H4 (cell line): Measurements from ENCODE around the gene PTPN22. TPM values are rescaled to one million over a fixed set of nuclear protein-coding genes. Genes with fewer than 3 reads are reported as not detected.

Source experiments
- DNase-seq: peaks from one replicate; pipeline ENCODE4 v3.0.0-alpha.2; 2015; ENCODE audit warnings: low spot score
- total RNA-seq: library from RNA; depleted of rRNA; stranded (reverse); fragments of >200 nt; shearing (Covaris generic); gene quantifications from 2 replicates; pipeline ENCODE4 v1.2.3, GENCODE V29; 2014

The PTPN22 gene
- total RNA-seq, 1 experiment from 2014 or later: 0.62 TPM

- DNase-seq: no peak
Observed at GRCh38 chr1:113887402-113888175, 16.1 kb upstream of the PTPN22 start, which contains the start of gene BCL2L15. TSS of gene BCL2L15 (minus strand) at chr1:113887581. CDS start at chr1:113887375, 206 bp downstream.

- no peak for DNase-seq
Observed at GRCh38 chr1:113886417-113887401, 15.2 kb upstream of the PTPN22 start.

GRCh38 chr1:113881661-113882060 lies 10.1 kb upstream of the PTPN22 start:
- no peak for DNase-seq

- no peak for DNase-seq
Observed at GRCh38 chr1:113879739-113880038, 8.2 kb upstream of the PTPN22 start.

- DNase-seq: no peak
Observed at GRCh38 chr1:113876176-113876575, 4.7 kb upstream of the PTPN22 start.

- DNase-seq: no peak
Observed at GRCh38 chr1:113875714-113876113, 4.2 kb upstream of the PTPN22 start.

GRCh38 chr1:113874012-113874879 lies 2.7 kb upstream of the PTPN22 start:
- peak; percentile 17 for DNase-seq

GRCh38 chr1:113872219-113872935 lies 865 bp upstream of the PTPN22 start:
- DNase-seq: no peak

GRCh38 chr1:113870778-113871177 lies 734 bp downstream of the PTPN22 start:
- no peak for DNase-seq

- no peak for DNase-seq
Observed at GRCh38 chr1:113868387-113869083, 3.0 kb downstream of the PTPN22 start.

- DNase-seq: no peak
Observed at GRCh38 chr1:113861641-113862040, 9.9 kb downstream of the PTPN22 start.

- peak; percentile 10 for DNase-seq
Observed at GRCh38 chr1:113860891-113861290, 10.6 kb downstream of the PTPN22 start.

GRCh38 chr1:113859478-113860175 lies 11.9 kb downstream of the PTPN22 start:
- DNase-seq: no peak

GRCh38 chr1:113858982-113859381 lies 12.5 kb downstream of the PTPN22 start:
- DNase-seq: no peak

- no peak for DNase-seq
Observed at GRCh38 chr1:113858418-113858817, 13.1 kb downstream of the PTPN22 start.

- DNase-seq: no peak
Observed at GRCh38 chr1:113857776-113858175, 13.7 kb downstream of the PTPN22 start.

- DNase-seq: no peak
Observed at GRCh38 chr1:113856401-113856790, 15.1 kb downstream of the PTPN22 start.

- no peak for DNase-seq
Observed at GRCh38 chr1:113855630-113856400, 15.7 kb downstream of the PTPN22 start.

GRCh38 chr1:113854234-113854633 lies 17.3 kb downstream of the PTPN22 start:
- DNase-seq: no peak
